GM18498 (cell line): ENCODE data around the gene BCORL1.

Experiments
- ATAC-seq: cut with Tn5 transposase; IDR thresholded peaks from one replicate; pipeline ENCODE4 v1.9.1; 2021; ENCODE audit warnings: mild to moderate bottlenecking, moderate library complexity; ENCODE audit not compliant: unreplicated experiment

BCORL1 gene

GRCh38 chrX:130055103-130055502 is 72.7 kb downstream of the BCORL1 start:
- ATAC-seq = no peak

- no peak for ATAC-seq
Measured at GRCh38 chrX:130055899-130056298, 73.5 kb downstream of the BCORL1 start.

- ATAC-seq = no peak
Measured at GRCh38 chrX:130057209-130057608, 74.8 kb downstream of the BCORL1 start.

- no peak for ATAC-seq
Measured at GRCh38 chrX:130058652-130059051, 76.2 kb downstream of the BCORL1 start.

- ATAC-seq = peak; percentile 95
Measured at GRCh38 chrX:130060122-130061069, 78.0 kb downstream of the BCORL1 start.

- ATAC-seq = no peak
Measured at GRCh38 chrX:130066975-130067615, 84.7 kb downstream of the BCORL1 start.

GRCh38 chrX:130071611-130072344 is 89.3 kb downstream of the BCORL1 start:
- ATAC-seq = no peak

GRCh38 chrX:130072345-130072740 is 89.9 kb downstream of the BCORL1 start:
- ATAC-seq = no peak

- no peak for ATAC-seq
Measured at GRCh38 chrX:130075777-130076176, 93.3 kb downstream of the BCORL1 start.

- ATAC-seq = no peak
Measured at GRCh38 chrX:130079824-130080406, 97.5 kb downstream of the BCORL1 start.

GRCh38 chrX:130080791-130081367 is 98.4 kb downstream of the BCORL1 start:
- no peak for ATAC-seq

- ATAC-seq = no peak
Measured at GRCh38 chrX:130081421-130082045, 99.1 kb downstream of the BCORL1 start.

GRCh38 chrX:130082244-130083106 is 100.0 kb downstream of the BCORL1 start:
- ATAC-seq = peak; percentile 62

GRCh38 chrX:130083107-130083490 is 100.7 kb downstream of the BCORL1 start:
- no peak for ATAC-seq

- ATAC-seq = peak; percentile 31
Measured at GRCh38 chrX:130083656-130084382, 101.4 kb downstream of the BCORL1 start.

- ATAC-seq = peak; percentile 42
Measured at GRCh38 chrX:130084631-130085237, 102.3 kb downstream of the BCORL1 start.

GRCh38 chrX:130085551-130086446 is 103.4 kb downstream of the BCORL1 start:
- ATAC-seq = no peak
